ENCODE data around the gene CCDC14.

Gene CCDC14

DNA sequence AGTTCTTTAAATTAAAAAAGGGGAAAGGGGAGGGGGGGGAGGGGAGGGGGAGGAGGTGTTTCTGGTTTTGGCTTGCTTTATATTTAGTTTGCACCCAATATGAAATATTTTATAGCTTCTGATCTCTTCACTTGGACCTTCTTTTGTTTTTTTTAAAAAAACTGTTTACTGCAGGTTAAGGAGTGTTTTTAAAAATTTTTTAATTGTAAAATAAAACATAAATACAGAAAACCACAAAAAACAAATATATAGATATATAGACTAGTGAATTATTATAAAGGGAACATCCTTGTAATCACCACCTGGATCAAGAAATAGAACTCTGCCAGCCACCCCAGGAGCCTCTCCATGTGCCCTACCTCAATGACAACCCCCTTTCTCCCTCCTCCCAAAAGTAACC, 76.0 kb downstream of the CCDC14 start:
- no peak for DNase-seq (ENCODE audit: low read depth)
- TF ChIP-seq, protein P1, sequence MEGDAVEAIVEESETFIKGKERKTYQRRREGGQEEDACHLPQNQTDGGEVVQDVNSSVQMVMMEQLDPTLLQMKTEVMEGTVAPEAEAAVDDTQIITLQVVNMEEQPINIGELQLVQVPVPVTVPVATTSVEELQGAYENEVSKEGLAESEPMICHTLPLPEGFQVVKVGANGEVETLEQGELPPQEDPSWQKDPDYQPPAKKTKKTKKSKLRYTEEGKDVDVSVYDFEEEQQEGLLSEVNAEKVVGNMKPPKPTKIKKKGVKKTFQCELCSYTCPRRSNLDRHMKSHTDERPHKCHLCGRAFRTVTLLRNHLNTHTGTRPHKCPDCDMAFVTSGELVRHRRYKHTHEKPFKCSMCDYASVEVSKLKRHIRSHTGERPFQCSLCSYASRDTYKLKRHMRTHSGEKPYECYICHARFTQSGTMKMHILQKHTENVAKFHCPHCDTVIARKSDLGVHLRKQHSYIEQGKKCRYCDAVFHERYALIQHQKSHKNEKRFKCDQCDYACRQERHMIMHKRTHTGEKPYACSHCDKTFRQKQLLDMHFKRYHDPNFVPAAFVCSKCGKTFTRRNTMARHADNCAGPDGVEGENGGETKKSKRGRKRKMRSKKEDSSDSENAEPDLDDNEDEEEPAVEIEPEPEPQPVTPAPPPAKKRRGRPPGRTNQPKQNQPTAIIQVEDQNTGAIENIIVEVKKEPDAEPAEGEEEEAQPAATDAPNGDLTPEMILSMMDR (conservative IDR thresholded peaks at IDR 0.05; ENCODE audit: low read length), result no peak
- H3K4me3 ChIP-seq (ENCODE audit: low read length), result no peak overlapping the region

GRCh38 chr3:123884203-123884831, 76.7 kb downstream of the CCDC14 start, which contains the start of gene MYLK:
Gene MYLK (minus strand): TSS chr3:123884332. CDS start chr3:123793841, 90,491 bp downstream.
- H3K4me3 ChIP-seq (ENCODE audit: low read length), result peak within 1 kb of the TSS; percentile 84
- TF ChIP-seq, protein P1 (conservative IDR thresholded peaks at IDR 0.05; ENCODE audit: low read length), result no peak
- peak; percentile 96 for DNase-seq (ENCODE audit: low read depth)

- TF ChIP-seq, protein P1 (conservative IDR thresholded peaks at IDR 0.05; ENCODE audit: low read length), result no peak
- peak overlapping the region; percentile 84 for H3K4me3 ChIP-seq (ENCODE audit: low read length)
- peak; percentile 16 for DNase-seq (ENCODE audit: low read depth)
Observed at GRCh38 chr3:123883701-123884202, 77.3 kb downstream of the CCDC14 start.

DNA sequence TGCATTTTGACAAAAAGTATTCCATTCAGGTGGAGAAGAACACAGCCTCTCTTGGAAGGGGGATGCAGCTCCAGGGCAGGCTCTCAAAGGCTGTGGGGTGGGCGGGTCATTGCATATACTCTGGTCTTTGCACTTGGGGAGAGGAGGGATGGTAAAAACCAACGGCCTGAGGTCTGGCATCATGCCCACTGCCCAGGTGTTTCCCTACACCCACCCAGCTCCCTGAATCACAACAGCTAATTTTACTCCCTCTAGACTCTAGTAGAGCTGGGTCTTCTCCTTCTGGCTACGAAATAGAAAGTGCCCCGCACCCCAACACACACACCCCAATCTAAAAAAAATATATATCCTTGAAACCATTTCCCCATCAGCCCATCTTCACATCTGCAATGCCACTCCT, 77.9 kb downstream of the CCDC14 start:
- peak overlapping the region; percentile 84 for H3K4me3 ChIP-seq (ENCODE audit: low read length)
- TF ChIP-seq, protein P1 (conservative IDR thresholded peaks at IDR 0.05; ENCODE audit: low read length), result no peak
- no peak for DNase-seq (ENCODE audit: low read depth)

DNA sequence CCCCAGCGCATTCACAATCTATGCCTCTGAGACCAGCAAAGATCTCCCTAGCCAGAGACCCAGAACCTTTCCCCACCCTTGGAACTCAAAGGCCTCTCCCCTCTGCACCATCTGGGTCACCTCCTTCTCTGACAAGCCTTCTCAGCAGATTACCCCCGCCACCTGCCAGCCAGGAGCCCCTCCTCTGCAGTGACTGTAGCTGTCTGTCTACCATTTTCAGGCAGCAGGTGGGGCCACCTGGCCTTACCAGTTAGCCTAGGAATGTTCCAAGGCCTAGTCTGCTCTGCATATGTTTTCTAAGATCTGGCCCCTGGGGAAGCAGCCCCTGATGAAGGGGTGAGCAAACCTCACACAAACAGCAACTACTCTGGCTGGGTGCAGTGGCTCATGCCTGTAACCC, 79.3 kb downstream of the CCDC14 start:
- no peak for DNase-seq (ENCODE audit: low read depth)
- peak overlapping the region; percentile 84 for H3K4me3 ChIP-seq (ENCODE audit: low read length)
- TF ChIP-seq, protein P1 (conservative IDR thresholded peaks at IDR 0.05; ENCODE audit: low read length), result no peak

- TF ChIP-seq, protein P1 (conservative IDR thresholded peaks at IDR 0.05; ENCODE audit: low read length), result peak; percentile 66
- DNase-seq (ENCODE audit: low read depth), result peak; percentile 63
- H3K4me3 ChIP-seq (ENCODE audit: low read length), result peak overlapping the region; percentile 84
Observed at GRCh38 chr3:123880998-123881561, 79.9 kb downstream of the CCDC14 start.

- H3K4me3 ChIP-seq (ENCODE audit: low read length), result no peak overlapping the region
- TF ChIP-seq, protein P1 (conservative IDR thresholded peaks at IDR 0.05; ENCODE audit: low read length), result no peak
- DNase-seq (ENCODE audit: low read depth), result no peak
Observed at GRCh38 chr3:123878807-123879206, 82.2 kb downstream of the CCDC14 start.

Data from AG10803 (cell line).